HEK293 (cell line): ENCODE measurements around the gene PLCH2.

Source experiments
- CTCF ChIA-PET: fragments of 350-600 bp; formaldehyde crosslinking; extraction: SDS; loops from one replicate; lab custom pipeline; 2021; ENCODE audit warnings: antibody characterized with exemption; lab: Yijun Ruan, JAX
- POLR2A ChIA-PET: fragments of 300-600 bp; formaldehyde crosslinking; extraction: SDS; loops from one replicate; lab custom pipeline; 2020; ENCODE audit warnings: antibody characterized with exemption, inconsistent platforms; lab: Yijun Ruan, JAX
- H3K27ac ChIP-seq: fragments of 200-500 bp; sonication (Bioruptor generic); 2 replicates; pipeline ENCODE4 v1.5.1; 2014; ENCODE audit warnings: low read depth, low read length, control low read depth, inconsistent platforms; ENCODE audit errors: extremely low read depth
- H3K36me3 ChIP-seq, 2 experiments: fragments of 200-500 bp in 1 of 2; sonication (Bioruptor generic) in 1 of 2; 1 replicate in 1 of 2; 2 replicates in 1 of 2; pipeline ENCODE4 v1.5.1; 2014 to 2017; ENCODE audit warnings: inconsistent platforms in 2 of 2, low read length in 2 of 2; ENCODE audit not compliant: control insufficient read depth in 2 of 2, insufficient read depth in 1 of 2
- H3K4me1 ChIP-seq: fragments of 200-500 bp; sonication (Bioruptor generic); 2 replicates; pipeline ENCODE4 v1.5.1; 2014; ENCODE audit warnings: mild to moderate bottlenecking, low read length, inconsistent platforms; ENCODE audit not compliant: control insufficient read depth, insufficient read depth
- H3K4me3 ChIP-seq: 2 replicates; pipeline ENCODE4 v1.5.1; 2011; ENCODE audit warnings: low read depth, mild to moderate bottlenecking, control low read depth, low read length, moderate library complexity
- H3K9me3 ChIP-seq: fragments of 200-500 bp; sonication (Bioruptor generic); 2 replicates; pipeline ENCODE4 v1.5.1; 2014; ENCODE audit warnings: low read depth, low read length, inconsistent platforms; ENCODE audit not compliant: control insufficient read depth, insufficient read depth
- EGR2 ChIP-seq: fragments of 450-650 bp; formaldehyde crosslinking; IDR thresholded peaks from 2 replicates; pipeline ENCODE4 v1.5.1; 2016; ENCODE audit warnings: low read depth, missing biosample characterization, missing genetic modification characterization
- GLIS2 ChIP-seq: fragments of 450-650 bp; formaldehyde crosslinking; IDR thresholded peaks from 2 replicates; pipeline ENCODE4 v1.5.1; 2016; ENCODE audit warnings: missing biosample characterization, missing genetic modification characterization
- HOXD13 ChIP-seq: sonication (generic); formaldehyde crosslinking; IDR thresholded peaks from 2 replicates; pipeline ENCODE4 v1.8.0; 2022; ENCODE audit warnings: missing genetic modification reagents, borderline replicate concordance
- IKZF3 ChIP-seq: fragments of 450-650 bp; IDR thresholded peaks from 2 replicates; pipeline ENCODE4 v1.5.0; 2018; ENCODE audit warnings: missing biosample characterization, mild to moderate bottlenecking, missing genetic modification characterization, moderate library complexity
- OSR2 ChIP-seq: fragments of 450-650 bp; formaldehyde crosslinking; IDR thresholded peaks from 2 replicates; pipeline ENCODE4 v1.5.1; 2016; ENCODE audit warnings: missing biosample characterization, missing genetic modification characterization
- SP3 ChIP-seq: fragments of 450-650 bp; formaldehyde crosslinking; IDR thresholded peaks from 2 replicates; pipeline ENCODE4 v1.5.1; 2016; ENCODE audit warnings: missing biosample characterization, missing genetic modification characterization
- ZBTB48 ChIP-seq: fragments of 450-650 bp; formaldehyde crosslinking; IDR thresholded peaks from 2 replicates; pipeline ENCODE4 v1.5.1; 2016; ENCODE audit warnings: missing biosample characterization, missing genetic modification characterization
- ZFHX2 ChIP-seq: fragments of 450-650 bp; formaldehyde crosslinking; conservative IDR thresholded peaks from 2 replicates; pipeline ENCODE4 v1.5.1; 2016; ENCODE audit warnings: missing biosample characterization, missing genetic modification characterization
- ZIC2 ChIP-seq: fragments of 450-650 bp; formaldehyde crosslinking; IDR thresholded peaks from 2 replicates; pipeline ENCODE4 v1.5.1; 2016; ENCODE audit warnings: missing biosample characterization, missing genetic modification characterization
- ZNF146 ChIP-seq: fragments of 450-650 bp; formaldehyde crosslinking; IDR thresholded peaks from 2 replicates; pipeline ENCODE4 v1.5.1; 2016; ENCODE audit warnings: missing biosample characterization, missing genetic modification characterization
- ZNF175 ChIP-seq: fragments of 450-650 bp; formaldehyde crosslinking; IDR thresholded peaks from 2 replicates; pipeline ENCODE4 v1.5.1; 2016; ENCODE audit warnings: missing biosample characterization, missing genetic modification characterization
- ZNF19 ChIP-seq: fragments of 450-650 bp; formaldehyde crosslinking; IDR thresholded peaks from 2 replicates; pipeline ENCODE4; 2016; ENCODE audit warnings: missing biosample characterization, missing genetic modification characterization, low read depth
- ZNF211 ChIP-seq: fragments of 450-650 bp; formaldehyde crosslinking; IDR thresholded peaks from 2 replicates; pipeline ENCODE4 v1.5.1; 2016; ENCODE audit warnings: low read depth, missing biosample characterization, missing genetic modification characterization
- ZNF302 ChIP-seq: fragments of 450-650 bp; formaldehyde crosslinking; IDR thresholded peaks from 2 replicates; pipeline ENCODE4 v1.5.1; 2016; ENCODE audit warnings: missing biosample characterization, missing genetic modification characterization, low read depth
- ZNF394 ChIP-seq: fragments of 450-650 bp; formaldehyde crosslinking; IDR thresholded peaks from 2 replicates; pipeline ENCODE4 v1.5.1; 2016; ENCODE audit warnings: missing biosample characterization, missing genetic modification characterization, mild to moderate bottlenecking, moderate library complexity, borderline replicate concordance
- ZNF792 ChIP-seq: fragments of 450-650 bp; formaldehyde crosslinking; IDR thresholded peaks from 2 replicates; pipeline ENCODE4 v1.5.1; 2016; ENCODE audit warnings: missing biosample characterization, missing genetic modification characterization
- ZNF843 ChIP-seq: fragments of 450-650 bp; formaldehyde crosslinking; IDR thresholded peaks from 2 replicates; pipeline ENCODE4 v1.5.1; 2016; ENCODE audit warnings: missing biosample characterization, missing genetic modification characterization
- TF ChIP-seq, protein P1 (sequence below): fragments of 450-650 bp; formaldehyde crosslinking; IDR thresholded peaks from 2 replicates; pipeline ENCODE4 v1.5.1; 2016; ENCODE audit warnings: missing biosample characterization, missing genetic modification characterization
- TF ChIP-seq, protein P2 (sequence below): fragments of 450-650 bp; formaldehyde crosslinking; conservative IDR thresholded peaks from 2 replicates; pipeline ENCODE4 v1.5.1; 2016; ENCODE audit warnings: low read depth, missing biosample characterization, missing genetic modification characterization

Gene PLCH2

DNA sequence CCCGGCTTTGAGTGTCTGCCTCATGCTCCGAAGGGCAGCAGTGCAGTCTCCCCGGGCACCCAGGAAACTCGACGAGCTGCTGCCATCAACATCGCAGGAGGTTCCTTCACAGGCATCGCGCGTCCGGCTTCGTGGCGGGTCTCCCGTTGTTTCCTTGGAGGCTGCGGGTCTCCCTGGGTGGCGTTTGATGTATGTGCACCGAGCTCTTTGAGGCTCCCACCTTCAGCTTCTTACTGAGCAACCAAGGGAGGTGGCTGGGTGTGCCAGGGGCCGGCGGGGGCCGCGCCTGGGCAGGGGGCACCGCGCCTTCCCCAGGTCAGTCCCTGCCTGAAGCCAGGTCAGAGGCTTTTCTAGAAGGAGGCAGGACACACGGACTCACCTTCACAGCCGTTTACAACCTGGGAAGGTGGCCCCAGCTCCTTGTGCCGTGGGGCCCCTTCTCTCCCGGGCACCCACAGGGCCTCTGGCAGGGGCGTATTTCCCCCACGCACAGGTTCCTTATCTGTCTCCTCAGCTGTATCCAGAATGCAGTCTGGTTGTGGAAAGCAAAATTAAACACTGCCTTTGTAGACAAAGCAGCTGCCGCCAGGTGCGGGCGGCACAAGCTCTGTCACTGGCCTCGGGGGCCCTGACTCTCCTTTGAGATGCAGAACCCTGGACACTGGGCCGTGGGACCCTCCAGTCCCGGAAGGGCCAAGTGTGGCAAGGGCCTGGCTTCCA, 42.0 kb upstream of the PLCH2 start:
- no peaks in the 10 kb centered on the region for H3K4me1 ChIP-seq
- H3K4me3 ChIP-seq: no peak overlapping the region
- CTCF ChIA-PET: interaction anchor here (1.4 kb wide), 1 partner anchor 11 kb away, joined by 3 read pairs; no protein-coding TSS in a partner anchor
- POLR2A ChIA-PET: no interaction called here
- peak; percentile 42 for TF ChIP-seq ZFHX2 (tag by site-specific recombination)
- TF ChIP-seq ZBTB48: no peak
- no peak for TF ChIP-seq ZNF843
- TF ChIP-seq EGR2 (tag by site-specific recombination): 0 out of 2 replicates have a peak, but pooled peaks have one; percentile 12
- TF ChIP-seq SP3: no peak
- TF ChIP-seq ZIC2: peak; percentile 49
- TF ChIP-seq GLIS2 (tag by site-specific recombination): peak; percentile 21; the same call in 1 of the 2 replicates
- no peaks in the 10 kb centered on the region for H3K9me3 ChIP-seq
- H3K27ac ChIP-seq: no peak overlapping the region
- no peaks in the 10 kb centered on the region for H3K36me3 ChIP-seq

- Histone ChIP-seq H3K4me1 (no peaks in the 10 kb centered on the region), H3K36me3 (no peaks in the 10 kb centered on the region)
- TF ChIP-seq ZNF211 (tag by site-specific recombination) (no peak), IKZF3 (tag by site-specific recombination) (no peak), ZNF394 (tag by site-specific recombination) (no peak), ZNF19 (tag by site-specific recombination) (no peak), HOXD13 (CRISPR knock-in tag) (no peak), ZNF175 (tag by site-specific recombination) (no peak), OSR2 (tag by site-specific recombination) (no peak), ZNF302 (tag by site-specific recombination) (no peak), ZNF146 (no peak), ZNF792 (tag by site-specific recombination) (no peak)
- TF ChIP-seq, protein P1, sequence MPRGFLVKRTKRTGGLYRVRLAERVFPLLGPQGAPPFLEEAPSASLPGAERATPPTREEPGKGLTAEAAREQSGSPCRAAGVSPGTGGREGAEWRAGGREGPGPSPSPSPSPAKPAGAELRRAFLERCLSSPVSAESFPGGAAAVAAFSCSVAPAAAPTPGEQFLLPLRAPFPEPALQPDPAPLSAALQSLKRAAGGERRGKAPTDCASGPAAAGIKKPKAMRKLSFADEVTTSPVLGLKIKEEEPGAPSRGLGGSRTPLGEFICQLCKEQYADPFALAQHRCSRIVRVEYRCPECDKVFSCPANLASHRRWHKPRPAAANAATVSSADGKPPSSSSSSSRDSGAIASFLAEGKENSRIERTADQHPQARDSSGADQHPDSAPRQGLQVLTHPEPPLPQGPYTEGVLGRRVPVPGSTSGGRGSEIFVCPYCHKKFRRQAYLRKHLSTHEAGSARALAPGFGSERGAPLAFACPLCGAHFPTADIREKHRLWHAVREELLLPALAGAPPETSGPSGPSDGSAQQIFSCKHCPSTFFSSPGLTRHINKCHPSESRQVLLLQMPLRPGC (tag by site-specific recombination): no peak
- TF ChIP-seq, protein P2, sequence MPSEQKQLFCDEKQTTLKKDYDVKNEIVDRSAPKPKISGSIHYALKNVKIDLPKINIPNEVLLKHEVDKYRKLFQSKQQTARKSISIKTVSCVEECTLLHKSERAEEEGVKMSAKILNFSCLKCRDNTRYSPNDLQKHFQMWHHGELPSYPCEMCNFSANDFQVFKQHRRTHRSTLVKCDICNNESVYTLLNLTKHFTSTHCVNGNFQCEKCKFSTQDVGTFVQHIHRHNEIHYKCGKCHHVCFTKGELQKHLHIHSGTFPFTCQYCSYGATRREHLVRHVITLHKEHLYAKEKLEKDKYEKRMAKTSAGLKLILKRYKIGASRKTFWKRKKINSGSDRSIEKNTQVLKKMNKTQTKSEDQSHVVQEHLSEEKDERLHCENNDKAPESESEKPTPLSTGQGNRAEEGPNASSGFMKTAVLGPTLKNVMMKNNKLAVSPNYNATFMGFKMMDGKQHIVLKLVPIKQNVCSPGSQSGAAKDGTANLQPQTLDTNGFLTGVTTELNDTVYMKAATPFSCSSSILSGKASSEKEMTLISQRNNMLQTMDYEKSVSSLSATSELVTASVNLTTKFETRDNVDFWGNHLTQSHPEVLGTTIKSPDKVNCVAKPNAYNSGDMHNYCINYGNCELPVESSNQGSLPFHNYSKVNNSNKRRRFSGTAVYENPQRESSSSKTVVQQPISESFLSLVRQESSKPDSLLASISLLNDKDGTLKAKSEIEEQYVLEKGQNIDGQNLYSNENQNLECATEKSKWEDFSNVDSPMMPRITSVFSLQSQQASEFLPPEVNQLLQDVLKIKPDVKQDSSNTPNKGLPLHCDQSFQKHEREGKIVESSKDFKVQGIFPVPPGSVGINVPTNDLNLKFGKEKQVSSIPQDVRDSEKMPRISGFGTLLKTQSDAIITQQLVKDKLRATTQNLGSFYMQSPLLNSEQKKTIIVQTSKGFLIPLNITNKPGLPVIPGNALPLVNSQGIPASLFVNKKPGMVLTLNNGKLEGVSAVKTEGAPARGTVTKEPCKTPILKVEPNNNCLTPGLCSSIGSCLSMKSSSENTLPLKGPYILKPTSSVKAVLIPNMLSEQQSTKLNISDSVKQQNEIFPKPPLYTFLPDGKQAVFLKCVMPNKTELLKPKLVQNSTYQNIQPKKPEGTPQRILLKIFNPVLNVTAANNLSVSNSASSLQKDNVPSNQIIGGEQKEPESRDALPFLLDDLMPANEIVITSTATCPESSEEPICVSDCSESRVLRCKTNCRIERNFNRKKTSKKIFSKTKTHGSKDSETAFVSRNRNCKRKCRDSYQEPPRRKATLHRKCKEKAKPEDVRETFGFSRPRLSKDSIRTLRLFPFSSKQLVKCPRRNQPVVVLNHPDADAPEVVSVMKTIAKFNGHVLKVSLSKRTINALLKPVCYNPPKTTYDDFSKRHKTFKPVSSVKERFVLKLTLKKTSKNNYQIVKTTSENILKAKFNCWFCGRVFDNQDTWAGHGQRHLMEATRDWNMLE (tag by site-specific recombination): no peak
- TF ChIP-seq, all 188 proteins: peak for 0
- no peak overlapping the region for H3K27ac ChIP-seq
- H3K4me3 ChIP-seq: no peak overlapping the region
- CTCF ChIA-PET: no interaction called here
- POLR2A ChIA-PET: no interaction called here
- no peaks in the 10 kb centered on the region for H3K9me3 ChIP-seq
These were observed 41.0 kb upstream of the PLCH2 start for GRCh38 chr1:2435091-2435490.
